Measurements from ENCODE around the gene GALNT9.

GALNT9 gene

GRCh38 chr12:132291402-132292175 is 37.8 kb downstream of the GALNT9 start:
- DNase-seq, result no peak

- DNase-seq, result no peak
These were observed 39.2 kb downstream of the GALNT9 start for GRCh38 chr12:132290203-132290540.

GRCh38 chr12:132289356-132290202 is 39.8 kb downstream of the GALNT9 start:
- no peak for DNase-seq

- no peak for DNase-seq
These were observed 40.7 kb downstream of the GALNT9 start for GRCh38 chr12:132288516-132289215.

- no peak for DNase-seq
These were observed 41.8 kb downstream of the GALNT9 start for GRCh38 chr12:132287391-132288238.

- no peak for DNase-seq
These were observed 42.5 kb downstream of the GALNT9 start for GRCh38 chr12:132286912-132287311.

GRCh38 chr12:132285991-132286681 is 43.3 kb downstream of the GALNT9 start:
- no peak for DNase-seq

- DNase-seq, result no peak
These were observed 44.3 kb downstream of the GALNT9 start for GRCh38 chr12:132284827-132285741.

- no peak for DNase-seq
These were observed 45.1 kb downstream of the GALNT9 start for GRCh38 chr12:132284071-132284826.

GRCh38 chr12:132282950-132283771 is 46.2 kb downstream of the GALNT9 start:
- DNase-seq, result no peak

GRCh38 chr12:132282031-132282949 is 47.1 kb downstream of the GALNT9 start:
- no peak for DNase-seq

- no peak for DNase-seq
These were observed 48.4 kb downstream of the GALNT9 start for GRCh38 chr12:132281038-132281437.

GRCh38 chr12:132280406-132280805 is 49.0 kb downstream of the GALNT9 start:
- DNase-seq, result no peak

- DNase-seq, result no peak
These were observed 49.5 kb downstream of the GALNT9 start for GRCh38 chr12:132279930-132280329.

GRCh38 chr12:132279184-132279889 is 50.1 kb downstream of the GALNT9 start:
- DNase-seq, result no peak

GRCh38 chr12:132278401-132279183 is 50.8 kb downstream of the GALNT9 start:
- no peak for DNase-seq

GRCh38 chr12:132277949-132278348 is 51.4 kb downstream of the GALNT9 start:
- no peak for DNase-seq
